Retinal pigment epithelial cell (primary cell): Measurements from ENCODE around the gene PTF1A.
"Not testable (repeated sequence)": the region's sequence is repeated elsewhere in the genome, so short reads cannot be mapped to it uniquely, and the experiment has no call there.

ENCODE experiments used
- DNase-seq: peaks from one replicate; pipeline ENCODE4 v3.0.0-alpha.2; 2010; ENCODE audit warnings: low read depth
- H3K4me3 ChIP-seq: 2 replicates; pipeline ENCODE4 v1.5.1; 2011; ENCODE audit warnings: mild to moderate bottlenecking, low read length, control low read depth, moderate library complexity
- TF ChIP-seq, protein P1 (sequence below): conservative IDR thresholded peaks from 2 replicates; pipeline ENCODE4 v1.5.1; 2011; ENCODE audit warnings: low read depth, low read length, control low read depth, inconsistent platforms

The PTF1A gene

GRCh38 chr10:23203369-23204325, 11.5 kb downstream of the PTF1A start:
- TF ChIP-seq, protein P1, sequence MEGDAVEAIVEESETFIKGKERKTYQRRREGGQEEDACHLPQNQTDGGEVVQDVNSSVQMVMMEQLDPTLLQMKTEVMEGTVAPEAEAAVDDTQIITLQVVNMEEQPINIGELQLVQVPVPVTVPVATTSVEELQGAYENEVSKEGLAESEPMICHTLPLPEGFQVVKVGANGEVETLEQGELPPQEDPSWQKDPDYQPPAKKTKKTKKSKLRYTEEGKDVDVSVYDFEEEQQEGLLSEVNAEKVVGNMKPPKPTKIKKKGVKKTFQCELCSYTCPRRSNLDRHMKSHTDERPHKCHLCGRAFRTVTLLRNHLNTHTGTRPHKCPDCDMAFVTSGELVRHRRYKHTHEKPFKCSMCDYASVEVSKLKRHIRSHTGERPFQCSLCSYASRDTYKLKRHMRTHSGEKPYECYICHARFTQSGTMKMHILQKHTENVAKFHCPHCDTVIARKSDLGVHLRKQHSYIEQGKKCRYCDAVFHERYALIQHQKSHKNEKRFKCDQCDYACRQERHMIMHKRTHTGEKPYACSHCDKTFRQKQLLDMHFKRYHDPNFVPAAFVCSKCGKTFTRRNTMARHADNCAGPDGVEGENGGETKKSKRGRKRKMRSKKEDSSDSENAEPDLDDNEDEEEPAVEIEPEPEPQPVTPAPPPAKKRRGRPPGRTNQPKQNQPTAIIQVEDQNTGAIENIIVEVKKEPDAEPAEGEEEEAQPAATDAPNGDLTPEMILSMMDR, result no peak
- no peak for DNase-seq
- no peak overlapping the region for H3K4me3 ChIP-seq

- no peak overlapping the region for H3K4me3 ChIP-seq
- no peak for DNase-seq
- TF ChIP-seq, protein P1, result peak; percentile 6
Observed at GRCh38 chr10:23204773-23205172, 12.7 kb downstream of the PTF1A start.

GRCh38 chr10:23205972-23206642, 14.0 kb downstream of the PTF1A start:
- no peak overlapping the region for H3K4me3 ChIP-seq
- TF ChIP-seq, protein P1, result no peak
- no peak for DNase-seq

- no peak for DNase-seq
- TF ChIP-seq, protein P1, result no peak
- no peak overlapping the region for H3K4me3 ChIP-seq
Observed at GRCh38 chr10:23217471-23217870, 25.4 kb downstream of the PTF1A start.

DNA sequence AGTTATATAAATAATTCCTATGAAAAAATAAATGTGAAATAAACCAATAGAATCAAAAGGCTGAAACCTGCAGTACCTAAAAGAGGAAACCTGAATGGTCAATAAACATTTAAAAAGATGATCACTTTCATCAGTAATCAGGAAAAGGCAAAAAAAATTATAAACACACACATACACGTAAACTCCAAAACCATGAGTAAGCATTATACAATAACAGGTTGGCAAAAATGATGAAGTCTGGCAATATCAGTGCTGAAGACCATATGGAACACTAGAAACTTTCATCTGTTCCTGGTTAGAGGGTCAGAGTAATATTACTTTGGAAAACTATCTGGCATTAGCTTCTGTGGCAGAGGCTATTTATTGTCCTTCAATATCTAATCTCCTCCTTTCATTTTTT, 38.5 kb downstream of the PTF1A start:
- TF ChIP-seq, protein P1, result no peak
- DNase-seq, result no peak

GRCh38 chr10:23238015-23238414, 45.9 kb downstream of the PTF1A start:
- no peak for DNase-seq
- no peak overlapping the region for H3K4me3 ChIP-seq
- TF ChIP-seq, protein P1, result no peak

More for the DNA sequence above, 38.5 kb downstream of the PTF1A start:
- no peak overlapping the region for H3K4me3 ChIP-seq

- not testable (repeated sequence) for H3K4me3 ChIP-seq, DNase-seq
Observed at GRCh38 chr10:23241779-23242178, 49.7 kb downstream of the PTF1A start.
